CD4-positive, alpha-beta T cell treated with Interleukin-17A for 4 hours (primary cell): ENCODE data around the gene APOBEC3C.
"Not testable (repeated sequence)": the region's sequence is repeated elsewhere in the genome, so short reads cannot be mapped to it uniquely, and the experiment has no call there.

Source experiments
- DNase-seq: peaks from one replicate; pipeline ENCODE4 v3.0.0-alpha.2; 2020; ENCODE audit warnings: mixed read lengths

Gene APOBEC3C

GRCh38 chr22:39066442-39067276 lies 52.6 kb downstream of the APOBEC3C start:
- DNase-seq, result not testable (repeated sequence)

DNA sequence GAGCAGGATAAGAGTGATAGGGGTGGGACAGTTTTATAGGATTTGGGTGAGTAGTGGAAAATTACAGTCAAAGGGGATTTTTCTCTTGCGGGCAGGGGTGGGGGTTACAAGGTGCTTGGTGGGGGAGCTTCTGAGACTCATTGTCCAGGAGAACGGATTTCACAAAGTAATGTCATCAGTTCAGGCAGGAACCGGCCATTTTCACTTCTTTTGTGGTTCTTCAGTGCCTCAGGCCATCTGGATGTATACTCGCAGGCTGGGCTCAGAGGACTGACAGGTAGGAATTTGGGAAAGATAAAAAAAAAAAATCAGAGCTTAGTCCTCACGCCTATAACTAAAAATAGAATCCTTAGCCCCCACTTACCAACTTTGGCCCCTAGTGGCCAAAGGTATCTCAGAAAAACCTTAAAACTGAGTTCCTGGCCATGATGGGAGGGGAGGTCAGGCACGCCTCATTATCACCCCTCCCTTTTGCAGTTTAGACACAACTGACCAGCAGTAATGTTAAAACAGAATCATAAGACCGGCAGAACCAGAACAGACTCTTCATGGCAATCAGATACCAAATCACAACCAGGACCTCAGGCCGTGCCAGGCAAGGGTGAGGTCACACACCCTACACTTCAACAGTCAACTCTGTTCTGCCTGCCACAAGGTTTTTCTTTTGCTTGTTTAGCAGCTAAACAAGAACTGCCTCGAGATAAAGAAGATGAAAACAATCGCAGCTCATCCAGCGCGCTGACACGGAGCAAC lies 54.2 kb downstream of the APOBEC3C start:
- no peak for DNase-seq
